Psoas muscle (tissue), 8 donors: ENCODE data around the gene STMN3. TPM values are rescaled to one million over a fixed set of nuclear protein-coding genes. Genes with fewer than 3 reads are reported as not detected.

ENCODE experiments used
- ATAC-seq, 4 donors: fragments of 200-7000 bp; cut with Tn5 transposase; one replicate each; pipeline ENCODE4 v1.9.1; 2020; ENCODE audit warnings: moderate library complexity in 3 of 4, mild to moderate bottlenecking in 2 of 4
- DNase-seq, 2 donors: peaks; one replicate each; pipeline ENCODE4 v3.0.0-alpha.2; 2020
- H3K27ac ChIP-seq: fragments of 200-600 bp; one replicate; pipeline ENCODE4 v1.8.0; 2022
- H3K27me3 ChIP-seq, 3 donors: fragments of 200-600 bp in 1 of 3; one replicate each; pipeline versions ENCODE4 v1.6.1 to v1.8.0; 2013 to 2022; ENCODE audit warnings: low read length in 2 of 3, mild to moderate bottlenecking in 2 of 3, moderate library complexity in 1 of 3; ENCODE audit not compliant: insufficient read depth in 3 of 3
- H3K36me3 ChIP-seq, 2 donors: fragments of 200-600 bp in 1 of 2; one replicate each; pipeline versions ENCODE4 v1.6.1 to v1.8.0; 2013 to 2022; ENCODE audit warnings: low read depth in 1 of 2, mild to moderate bottlenecking in 1 of 2, moderate library complexity in 1 of 2; ENCODE audit not compliant: insufficient read depth in 1 of 2
- H3K4me1 ChIP-seq: fragments of 200-600 bp; one replicate; pipeline ENCODE4 v1.8.0; 2022
- H3K4me3 ChIP-seq: fragments of 200-600 bp; one replicate; pipeline ENCODE4 v1.8.0; 2022; ENCODE audit warnings: mild to moderate bottlenecking
- H3K9me3 ChIP-seq: fragments of 200-600 bp; one replicate; pipeline ENCODE4 v1.8.0; 2022
- WGBS, 3 donors: extraction: QIAGEN DNeasy Blood & Tissue Kit; methylation state at CpG; one replicate each; pipeline versions ENCODE4 v1.1.6 to v1.1.7; 2013; 5-methylcytosine and 5-hydroxymethylcytosine counted together
- intact Hi-C, 2 donors: fragments of 100-400 bp; cut with DNase I; formaldehyde crosslinking; loops; one replicate each; pipeline versions ENCODE4 v1.11.0 to v1.14.2; 2022
- polyA plus RNA-seq, 3 donors: library from polyadenylated mRNA; stranded (reverse); fragments of 200-250 nt; gene quantifications; one replicate each; pipeline ENCODE4 v1.2.3, GENCODE V29; 2013
- total RNA-seq, 4 donors: library from RNA; stranded (reverse); fragmentation: NEBNext Ultra II Directional in 2 of 4; extraction: Animal tissue kit (Norgen Biotek cat#: 25700) in 2 of 4; gene quantifications; one replicate each; pipeline versions ENCODE4 v1.2.1 to v1.2.4, GENCODE V29; 2021 to 2023
- TF ChIP-seq, protein P1 (sequence below): fragments of 200-600 bp; IDR thresholded peaks from one replicate; pipeline ENCODE4 v1.8.0; 2022; ENCODE audit warnings: antibody characterized with exemption
- donor health status: healthy with polysubstance abuse.
- donor health status: DM: no; HTN: no; CAD: no; lungs with moderate emphysema.
- donor health status: Bipolar disorder and iron deficiency.
- donor health status: healthy.
- donor health status: DM: yes; HTN: yes; CAD: no.
- donor health status: DM: no; HTN: no; CAD: no.
- donor health status: DM: no; HTN: no; CAD: no.
- donor health status: DM: yes; HTN: yes; CAD: no.

STMN3 gene
- total and polyA plus RNA-seq, 7 donors, result 1.0 to 3.1 (median 2.4) TPM

DNA sequence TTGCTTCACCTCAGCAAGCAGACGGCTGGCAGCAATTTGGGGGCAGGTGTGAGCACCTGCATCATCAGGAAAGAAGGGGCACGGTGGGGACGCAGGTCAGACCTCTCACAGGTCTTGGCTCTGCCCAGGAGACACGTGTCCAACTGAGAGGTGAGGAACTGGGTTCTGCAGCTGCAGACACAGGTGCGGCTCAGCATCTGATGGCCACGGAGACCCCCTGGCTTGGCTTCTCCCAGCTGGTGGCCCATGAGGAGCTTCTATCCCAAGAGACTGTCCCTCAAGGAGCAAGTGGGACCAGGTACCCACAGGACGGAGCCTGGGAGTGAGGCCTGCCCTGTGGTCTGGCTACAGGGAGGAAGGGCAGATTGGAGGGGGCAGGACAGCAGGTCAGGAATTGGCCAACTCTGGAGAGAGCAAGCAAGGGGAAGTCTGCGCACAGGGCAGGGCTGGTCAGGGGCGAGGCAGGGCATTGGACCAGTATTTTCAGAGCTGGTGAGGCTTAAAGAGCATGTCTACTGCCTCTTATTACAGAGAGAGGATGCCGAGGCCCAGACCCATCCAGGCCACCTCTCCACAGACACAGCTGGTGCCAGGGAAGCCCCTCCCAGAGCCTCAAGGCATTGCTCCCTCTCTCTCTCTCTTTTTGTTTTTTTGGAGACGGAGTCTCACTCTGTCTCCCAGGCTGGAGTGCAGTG is 4.2 kb downstream of the STMN3 start:
- no peak overlapping the region for H3K4me3 ChIP-seq
- H3K9me3 ChIP-seq, result no peaks in the 10 kb centered on the region
- peaks cover 0 to 31% (median 19%) of the 10 kb centered on the region in 3 donors for H3K27me3 ChIP-seq
- ATAC-seq (no peak), DNase-seq (no peak)
- 64 to 79% (median 69%) methylated on average over 11 of the region's 11 CpGs for WGBS, 3 donors
- TF ChIP-seq, protein P1, sequence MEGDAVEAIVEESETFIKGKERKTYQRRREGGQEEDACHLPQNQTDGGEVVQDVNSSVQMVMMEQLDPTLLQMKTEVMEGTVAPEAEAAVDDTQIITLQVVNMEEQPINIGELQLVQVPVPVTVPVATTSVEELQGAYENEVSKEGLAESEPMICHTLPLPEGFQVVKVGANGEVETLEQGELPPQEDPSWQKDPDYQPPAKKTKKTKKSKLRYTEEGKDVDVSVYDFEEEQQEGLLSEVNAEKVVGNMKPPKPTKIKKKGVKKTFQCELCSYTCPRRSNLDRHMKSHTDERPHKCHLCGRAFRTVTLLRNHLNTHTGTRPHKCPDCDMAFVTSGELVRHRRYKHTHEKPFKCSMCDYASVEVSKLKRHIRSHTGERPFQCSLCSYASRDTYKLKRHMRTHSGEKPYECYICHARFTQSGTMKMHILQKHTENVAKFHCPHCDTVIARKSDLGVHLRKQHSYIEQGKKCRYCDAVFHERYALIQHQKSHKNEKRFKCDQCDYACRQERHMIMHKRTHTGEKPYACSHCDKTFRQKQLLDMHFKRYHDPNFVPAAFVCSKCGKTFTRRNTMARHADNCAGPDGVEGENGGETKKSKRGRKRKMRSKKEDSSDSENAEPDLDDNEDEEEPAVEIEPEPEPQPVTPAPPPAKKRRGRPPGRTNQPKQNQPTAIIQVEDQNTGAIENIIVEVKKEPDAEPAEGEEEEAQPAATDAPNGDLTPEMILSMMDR, result no peak
- H3K27ac ChIP-seq, result no peak overlapping the region
- no peaks in the 10 kb centered on the region for H3K36me3 ChIP-seq
- intact Hi-C loops, result no loop called here
- peaks cover 9% of the 10 kb centered on the region for H3K4me1 ChIP-seq

DNA sequence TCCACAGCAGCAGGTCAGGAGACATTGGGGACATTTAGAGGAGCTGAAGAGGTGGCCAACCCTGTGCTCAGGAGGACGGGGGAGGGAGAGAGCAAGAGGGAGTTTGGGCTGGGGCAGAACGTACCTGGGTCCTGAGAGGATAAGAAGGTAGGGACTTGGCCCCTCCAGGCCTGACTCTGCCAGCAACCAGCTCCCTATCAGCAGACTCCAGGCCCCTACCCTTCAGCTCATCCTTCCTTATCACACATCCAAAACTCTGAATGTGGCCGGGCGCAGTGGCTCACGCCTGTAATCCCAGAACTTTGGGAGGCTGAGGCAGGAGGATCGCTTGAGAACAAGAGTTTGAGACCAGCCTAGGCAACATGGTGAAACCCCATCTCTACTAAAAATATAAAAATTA is 5.0 kb downstream of the STMN3 start:
- ATAC-seq, result no peak
- intact Hi-C loops, result no loop called here

DNA sequence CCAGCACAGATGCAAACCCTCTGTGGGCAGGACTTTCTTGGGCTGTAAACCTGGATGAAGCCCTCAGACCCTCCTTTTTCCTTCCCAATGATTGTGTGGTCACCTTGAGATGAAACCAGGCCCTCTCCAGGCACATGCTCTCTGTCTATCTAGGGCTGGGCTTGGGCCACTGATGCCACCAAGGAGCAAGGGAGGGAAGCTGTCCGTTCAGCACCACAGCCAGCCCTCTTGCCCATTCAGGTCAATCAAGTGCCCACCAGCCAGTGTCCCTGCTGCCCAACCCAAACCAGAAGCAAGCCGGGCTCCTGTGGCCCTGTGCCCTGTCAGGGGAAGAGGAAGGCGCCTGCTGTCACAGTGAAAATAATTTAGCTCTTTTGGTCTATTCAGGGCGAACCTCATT is 8.0 kb downstream of the STMN3 start:
- Histone ChIP-seq H3K4me3 (no peak overlapping the region), H3K27ac (no peak overlapping the region), H3K4me1 (peaks cover 2% of the 10 kb centered on the region), H3K9me3 (no peaks in the 10 kb centered on the region), H3K36me3 (no peaks in the 10 kb centered on the region), H3K27me3 (peaks cover 0 to 7% (median 1%) of the 10 kb centered on the region in 3 donors)
- WGBS, 3 donors, result 64 to 68% (median 64%) methylated on average over 4 of the region's 4 CpGs
- ATAC-seq (no peak), DNase-seq (no peak)
- TF ChIP-seq, protein P1, result no peak
- intact Hi-C loops, result no loop called here

More for the DNA sequence above, 5.0 kb downstream of the STMN3 start:
- Histone ChIP-seq H3K4me3 (no peak overlapping the region), H3K27me3 (peaks cover 0 to 29% (median 16%) of the 10 kb centered on the region in 3 donors), H3K36me3 (no peaks in the 10 kb centered on the region), H3K27ac (no peak overlapping the region), H3K9me3 (no peaks in the 10 kb centered on the region), H3K4me1 (peaks cover 9% of the 10 kb centered on the region)
- DNase-seq, result no peak
- TF ChIP-seq, protein P1, result no peak
- WGBS, 3 donors, result 81 to 86% (median 82%) methylated on average over 6 of the region's 6 CpGs

DNA sequence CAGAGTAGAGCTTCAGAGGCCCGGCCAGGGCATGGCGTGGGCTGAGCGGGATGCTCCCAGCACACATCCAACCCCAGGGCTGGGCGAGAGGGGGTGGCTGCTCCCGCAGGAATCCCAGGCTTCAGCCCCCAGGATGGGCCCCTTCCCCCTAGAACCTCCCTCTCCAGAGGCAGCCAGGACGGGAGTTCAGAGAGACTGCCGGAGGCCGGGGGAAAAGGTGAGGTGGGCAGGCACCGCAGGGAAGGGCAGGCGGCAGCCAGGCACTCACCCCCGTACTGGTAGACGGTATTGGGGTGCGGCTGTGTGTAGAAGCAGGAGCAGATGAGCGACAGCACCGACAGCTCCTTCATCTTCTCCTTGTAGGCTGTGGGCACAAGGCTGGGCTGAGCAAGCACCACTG is 9.3 kb downstream of the STMN3 start:
- Histone ChIP-seq H3K4me3 (no peak overlapping the region), H3K9me3 (no peaks in the 10 kb centered on the region), H3K27ac (no peak overlapping the region), H3K4me1 (peaks cover 2% of the 10 kb centered on the region), H3K27me3 (peaks cover 0 to 6% (median 0%) of the 10 kb centered on the region in 3 donors), H3K36me3 (no peaks in the 10 kb centered on the region)
- ATAC-seq (no peak), DNase-seq (no peak)
- 87 to 90% (median 89%) methylated on average over 12 to 15 of the region's 15 CpGs for WGBS, 3 donors
- intact Hi-C loops, result loop anchor here in 1 of 2 donors (2.0 kb wide), 1 partner anchor 13 kb away; no protein-coding TSS in a partner anchor
- TF ChIP-seq, protein P1, result no peak
